WTC11 (cell line): Measurements from ENCODE around the gene BABAM2.

Experiments used
- CREB1 ChIP-seq: sonication (generic); formaldehyde crosslinking; IDR thresholded peaks from 2 replicates; pipeline ENCODE4 v1.8.0; 2023; ENCODE audit warnings: mild to moderate bottlenecking, missing genetic modification reagents
- ELF4 ChIP-seq: sonication (generic); formaldehyde crosslinking; IDR thresholded peaks from 2 replicates; pipeline ENCODE4 v1.8.1; 2022; ENCODE audit warnings: low read depth, mild to moderate bottlenecking, moderate library complexity, missing genetic modification reagents
- NFYB ChIP-seq: sonication (generic); formaldehyde crosslinking; conservative IDR thresholded peaks from 2 replicates; pipeline ENCODE4 v1.8.0; 2022; ENCODE audit warnings: low read depth, missing genetic modification reagents
- SP1 ChIP-seq: sonication (generic); formaldehyde crosslinking; conservative IDR thresholded peaks from 2 replicates; pipeline ENCODE4 v1.8.1; 2022; ENCODE audit warnings: missing genetic modification reagents
- TF ChIP-seq, protein P1 (sequence below): sonication (generic); formaldehyde crosslinking; IDR thresholded peaks from 2 replicates; pipeline ENCODE4 v1.8.0; 2022; ENCODE audit warnings: mild to moderate bottlenecking, missing genetic modification reagents
- TF ChIP-seq, protein P2 (sequence below): sonication (generic); formaldehyde crosslinking; IDR thresholded peaks from 2 replicates; pipeline ENCODE4 v1.8.0; 2022; ENCODE audit warnings: mild to moderate bottlenecking, missing genetic modification reagents
- TF ChIP-seq, protein P3 (sequence below): fragments of 200-600 bp; IDR thresholded peaks from 2 replicates; pipeline ENCODE4 v1.8.0; 2022; ENCODE audit warnings: antibody characterized with exemption

DNA sequence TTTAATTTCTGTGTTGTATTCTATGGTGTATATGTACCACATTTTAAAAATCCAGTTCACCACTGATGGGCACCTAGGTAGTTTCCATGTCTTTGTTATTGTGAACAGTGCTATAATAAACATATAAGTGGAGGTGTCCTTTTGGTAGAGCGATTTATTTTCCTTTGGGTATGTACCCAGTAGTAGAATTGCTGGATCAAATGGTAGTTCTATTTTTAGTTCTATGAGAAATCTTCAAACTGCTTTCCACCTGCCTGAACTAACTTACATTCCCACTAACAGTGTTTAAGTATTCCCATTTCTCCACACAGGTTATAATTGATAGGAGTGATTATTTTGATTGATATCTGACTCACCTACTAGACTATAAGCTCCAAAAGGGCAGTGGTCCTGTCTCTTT lies 148.2 kb downstream of the BABAM2 start:
- TF ChIP-seq ELF4 (CRISPR knock-in tag) (no peak), NFYB (CRISPR knock-in tag) (no peak), CREB1 (no peak), SP1 (CRISPR knock-in tag) (no peak)
- TF ChIP-seq, protein P1, sequence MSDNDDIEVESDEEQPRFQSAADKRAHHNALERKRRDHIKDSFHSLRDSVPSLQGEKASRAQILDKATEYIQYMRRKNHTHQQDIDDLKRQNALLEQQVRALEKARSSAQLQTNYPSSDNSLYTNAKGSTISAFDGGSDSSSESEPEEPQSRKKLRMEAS (CRISPR knock-in tag), result no peak
- TF ChIP-seq, protein P2, sequence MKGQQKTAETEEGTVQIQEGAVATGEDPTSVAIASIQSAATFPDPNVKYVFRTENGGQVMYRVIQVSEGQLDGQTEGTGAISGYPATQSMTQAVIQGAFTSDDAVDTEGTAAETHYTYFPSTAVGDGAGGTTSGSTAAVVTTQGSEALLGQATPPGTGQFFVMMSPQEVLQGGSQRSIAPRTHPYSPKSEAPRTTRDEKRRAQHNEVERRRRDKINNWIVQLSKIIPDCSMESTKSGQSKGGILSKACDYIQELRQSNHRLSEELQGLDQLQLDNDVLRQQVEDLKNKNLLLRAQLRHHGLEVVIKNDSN (CRISPR knock-in tag), result no peak
- TF ChIP-seq, protein P3, sequence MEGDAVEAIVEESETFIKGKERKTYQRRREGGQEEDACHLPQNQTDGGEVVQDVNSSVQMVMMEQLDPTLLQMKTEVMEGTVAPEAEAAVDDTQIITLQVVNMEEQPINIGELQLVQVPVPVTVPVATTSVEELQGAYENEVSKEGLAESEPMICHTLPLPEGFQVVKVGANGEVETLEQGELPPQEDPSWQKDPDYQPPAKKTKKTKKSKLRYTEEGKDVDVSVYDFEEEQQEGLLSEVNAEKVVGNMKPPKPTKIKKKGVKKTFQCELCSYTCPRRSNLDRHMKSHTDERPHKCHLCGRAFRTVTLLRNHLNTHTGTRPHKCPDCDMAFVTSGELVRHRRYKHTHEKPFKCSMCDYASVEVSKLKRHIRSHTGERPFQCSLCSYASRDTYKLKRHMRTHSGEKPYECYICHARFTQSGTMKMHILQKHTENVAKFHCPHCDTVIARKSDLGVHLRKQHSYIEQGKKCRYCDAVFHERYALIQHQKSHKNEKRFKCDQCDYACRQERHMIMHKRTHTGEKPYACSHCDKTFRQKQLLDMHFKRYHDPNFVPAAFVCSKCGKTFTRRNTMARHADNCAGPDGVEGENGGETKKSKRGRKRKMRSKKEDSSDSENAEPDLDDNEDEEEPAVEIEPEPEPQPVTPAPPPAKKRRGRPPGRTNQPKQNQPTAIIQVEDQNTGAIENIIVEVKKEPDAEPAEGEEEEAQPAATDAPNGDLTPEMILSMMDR, result no peak
